ENCODE data around the gene CBFA2T2. TPM values are rescaled to one million over a fixed set of nuclear protein-coding genes. Genes with fewer than 3 reads are reported as not detected.
"Not testable (repeated sequence)": the region's sequence is repeated elsewhere in the genome, so short reads cannot be mapped to it uniquely, and the experiment has no call there.

Gene CBFA2T2
- total RNA-seq, 4 donors from 2014 or later, result 16.7 to 22.5 (median 19.1) TPM

- H3K36me3 ChIP-seq, result no peaks in the 10 kb centered on the region
- no peak for DNase-seq (ENCODE audit: low spot score in 2 of 2)
- 81 to 83% methylated on average over 6 of the region's 6 CpGs for WGBS, 2 donors
Measured at GRCh38 chr20:33482581-33482980, 7.3 kb upstream of the CBFA2T2 start.

GRCh38 chr20:33483186-33483585, 6.7 kb upstream of the CBFA2T2 start:
- H3K4me1 ChIP-seq; H3K27ac ChIP-seq; DNase-seq (ENCODE audit: low spot score in 2 of 2); H3K4me3 ChIP-seq; H3K27me3 ChIP-seq; H3K9me3 ChIP-seq; H3K36me3 ChIP-seq: not testable (repeated sequence)
- 92 to 94% methylated on average over 5 of the region's 5 CpGs for WGBS, 2 donors

More at GRCh38 chr20:33482581-33482980, 7.3 kb upstream of the CBFA2T2 start:
- no peak overlapping the region for H3K4me3 ChIP-seq
- H3K9me3 ChIP-seq, result no peaks in the 10 kb centered on the region
- no peaks in the 10 kb centered on the region for H3K4me1 ChIP-seq
- no peaks in the 10 kb centered on the region for H3K27me3 ChIP-seq
- no peak overlapping the region for H3K27ac ChIP-seq
- no peak for TF ChIP-seq EP300 (IDR thresholded peaks at IDR 0.05)
- no peak for TF ChIP-seq POLR2A (IDR thresholded peaks at IDR 0.05)
- TF ChIP-seq CTCF (IDR thresholded peaks at IDR 0.05), result no peak

- no peak for TF ChIP-seq CTCF (IDR thresholded peaks at IDR 0.05)
- no peak for TF ChIP-seq EP300 (IDR thresholded peaks at IDR 0.05)
- no peak for TF ChIP-seq POLR2A (IDR thresholded peaks at IDR 0.05)
- Histone ChIP-seq H3K4me1 (peaks cover 0 to 26% (median 12%) of the 10 kb centered on the region in 4 donors), H3K27ac (no peak overlapping the region), H3K4me3 (no peak overlapping the region), H3K36me3 (no peaks in the 10 kb centered on the region), H3K9me3 (no peaks in the 10 kb centered on the region), H3K27me3 (no peaks in the 10 kb centered on the region)
- WGBS, 2 donors, result 90 to 93% methylated on average over 10 of the region's 10 CpGs
- no peak for DNase-seq (ENCODE audit: low spot score in 2 of 2)
Measured at GRCh38 chr20:33488201-33488600, 1.7 kb upstream of the CBFA2T2 start.

- not testable (repeated sequence) for DNase-seq (ENCODE audit: low spot score in 2 of 2); H3K36me3 ChIP-seq; H3K27me3 ChIP-seq; H3K9me3 ChIP-seq
- Histone ChIP-seq H3K4me1 (peaks cover 0 to 26% (median 12%) of the 10 kb centered on the region in 4 donors), H3K27ac (peak overlapping the region; percentile 90 to 98 (median 94)), H3K4me3 (peak overlapping the region; percentile 30 to 91 (median 59))
- WGBS, 2 donors, result 92 to 93% methylated on average over 32 of the region's 32 CpGs
Measured at GRCh38 chr20:33488661-33489494, 1.0 kb upstream of the CBFA2T2 start.

GRCh38 chr20:33489495-33490022, 337 bp upstream of the CBFA2T2 start:
- H3K4me3 ChIP-seq, result peak overlapping the region; percentile 30 to 91 (median 59)
- peak overlapping the region; percentile 90 to 98 (median 94) for H3K27ac ChIP-seq
- WGBS, 2 donors, result 4 to 7% methylated on average over 10 to 12 of the region's 36 CpGs
- TF ChIP-seq EP300 (IDR thresholded peaks at IDR 0.05), result peak; percentile 78 to 100
- peak in 1 of 5 experiments; percentile 25 for TF ChIP-seq CTCF (IDR thresholded peaks at IDR 0.05)
- peak; percentile 96 to 97 for TF ChIP-seq POLR2A (IDR thresholded peaks at IDR 0.05)
- no peaks in the 10 kb centered on the region for H3K9me3 ChIP-seq
- H3K36me3 ChIP-seq, result no peaks in the 10 kb centered on the region
- peaks cover 0 to 26% (median 12%) of the 10 kb centered on the region in 4 donors for H3K4me1 ChIP-seq
- DNase-seq (ENCODE audit: low spot score in 2 of 2), result peak; percentile 98
- no peaks in the 10 kb centered on the region for H3K27me3 ChIP-seq

All from tibial nerve (tissue), 4 donors.